GM23338 (cell line): ENCODE measurements around the gene PRPF4. TPM values are rescaled to one million over a fixed set of nuclear protein-coding genes. Genes with fewer than 3 reads are reported as not detected.

Experiments
- ATAC-seq: fragments of 200-7000 bp; cut with Tn5 transposase; 3 replicates; pipeline ENCODE4 v1.9.1; 2020
- DNase-seq: peaks from one replicate; pipeline ENCODE4 v3.0.0-alpha.2; 2015; ENCODE audit warnings: low spot score
- H2AFZ ChIP-seq: fragments of 200-600 bp; sonication (generic); 2 replicates; pipeline ENCODE4 v1.8.0; 2016; ENCODE audit warnings: antibody characterized with exemption, mild to moderate bottlenecking, moderate library complexity
- H3F3A ChIP-seq: fragments of 200-600 bp; sonication (generic); replicated peaks from 2 replicates; pipeline ENCODE4 v1.8.0; 2017; ENCODE audit warnings: antibody characterized with exemption, mixed run types, low read depth
- H3K27ac ChIP-seq: fragments of 200-600 bp; sonication (generic); 2 replicates; pipeline ENCODE4 v1.6.1; 2016; ENCODE audit warnings: low read depth
- H3K27me3 ChIP-seq: fragments of 200-600 bp; sonication (generic); 2 replicates; pipeline ENCODE4 v1.8.0; 2016; ENCODE audit warnings: mild to moderate bottlenecking, mixed run types, moderate library complexity; ENCODE audit not compliant: insufficient read depth
- H3K36me3 ChIP-seq: fragments of 200-600 bp; sonication (generic); 2 replicates; pipeline ENCODE4 v1.8.0; 2016; ENCODE audit warnings: mild to moderate bottlenecking; ENCODE audit not compliant: insufficient read depth
- H3K4me1 ChIP-seq: fragments of 200-600 bp; sonication (generic); 2 replicates; pipeline ENCODE4 v1.8.0; 2016; ENCODE audit warnings: mild to moderate bottlenecking, moderate library complexity; ENCODE audit not compliant: insufficient read depth
- H3K4me2 ChIP-seq: fragments of 200-600 bp; sonication (generic); 2 replicates; pipeline ENCODE4 v1.7.1; 2017; ENCODE audit warnings: mixed run types
- H3K4me3 ChIP-seq: fragments of 200-600 bp; sonication (generic); 2 replicates; pipeline ENCODE4 v1.6.1; 2016; ENCODE audit warnings: mixed run types
- H3K79me2 ChIP-seq: fragments of 200-600 bp; sonication (generic); replicated peaks from 2 replicates; pipeline ENCODE4 v1.8.0; 2017; ENCODE audit warnings: mild to moderate bottlenecking; ENCODE audit not compliant: insufficient read depth
- H3K9me2 ChIP-seq: fragments of 200-600 bp; sonication (generic); 2 replicates; pipeline ENCODE4 v1.8.0; 2017; ENCODE audit not compliant: insufficient read depth
- H4K20me1 ChIP-seq: fragments of 200-600 bp; sonication (generic); replicated peaks from 2 replicates; pipeline ENCODE4 v1.8.0; 2017; ENCODE audit warnings: mild to moderate bottlenecking; ENCODE audit not compliant: insufficient read depth
- H3K27ac Mint-ChIP-seq: 2 replicates; pipeline ENCODE4 v1.8.0; 2020; ENCODE audit warnings: inconsistent platforms, mild to moderate bottlenecking, moderate library complexity, mixed read lengths
- H3K27me3 Mint-ChIP-seq: 3 replicates; pipeline ENCODE4 v1.8.0; 2022; ENCODE audit warnings: low read depth, mild to moderate bottlenecking, moderate library complexity, mixed read lengths, inconsistent platforms; ENCODE audit not compliant: insufficient read depth, poor library complexity
- H3K36me3 Mint-ChIP-seq: 3 replicates; pipeline ENCODE4 v1.8.0; 2021; ENCODE audit warnings: low read depth, mild to moderate bottlenecking, inconsistent platforms, moderate library complexity, mixed read lengths
- H3K4me1 Mint-ChIP-seq: 3 replicates; pipeline ENCODE4 v1.8.0; 2020; ENCODE audit warnings: mild to moderate bottlenecking, inconsistent platforms, mixed read lengths
- H3K4me3 Mint-ChIP-seq: 3 replicates; pipeline ENCODE4 v1.8.0; 2021; ENCODE audit warnings: moderate library complexity, mild to moderate bottlenecking, inconsistent platforms, mixed read lengths
- H3K9me3 Mint-ChIP-seq: 3 replicates; pipeline ENCODE4 v1.8.0; 2020; ENCODE audit warnings: moderate library complexity, mild to moderate bottlenecking, inconsistent platforms, mixed read lengths
- CREB1 ChIP-seq: fragments of 250-450 bp; sonication (Bioruptor Pico); IDR thresholded peaks from 2 replicates; pipeline ENCODE4 v1.5.0; 2020; ENCODE audit warnings: low read depth, mild to moderate bottlenecking, moderate library complexity
- CTCF ChIP-seq, 2 experiments: fragments of 200-600 bp in 1 of 2; sonication (generic) in 1 of 2; conservative IDR thresholded peaks; 2 replicates each; pipeline versions ENCODE4 v1.5.1 to v1.6.1; 2016 to 2017; ENCODE audit warnings: antibody characterized with exemption in 2 of 2, low read depth in 2 of 2, mild to moderate bottlenecking in 2 of 2, moderate library complexity in 1 of 2
- ETS1 ChIP-seq: IDR thresholded peaks from 2 replicates; pipeline ENCODE4 v1.6.1; 2016; ENCODE audit warnings: antibody characterized with exemption
- EZH2 ChIP-seq: fragments of 200-600 bp; sonication (generic); IDR thresholded peaks from one replicate; pipeline ENCODE4 v1.8.0; 2017; ENCODE audit warnings: antibody characterized with exemption, mild to moderate bottlenecking, low read depth; ENCODE audit not compliant: unreplicated experiment
- EZH2phosphoT487 ChIP-seq: fragments of 200-600 bp; sonication (generic); IDR thresholded peaks from one replicate; pipeline ENCODE4 v1.8.1; 2018; ENCODE audit warnings: antibody characterized with exemption; ENCODE audit not compliant: unreplicated experiment
- JUNB ChIP-seq: IDR thresholded peaks from one replicate; pipeline ENCODE4 v1.6.1; 2016; ENCODE audit warnings: antibody characterized with exemption; ENCODE audit not compliant: unreplicated experiment
- NANOG ChIP-seq: IDR thresholded peaks from 2 replicates; pipeline ENCODE4 v1.6.1; 2016; ENCODE audit warnings: antibody characterized with exemption, borderline replicate concordance
- POLR2AphosphoS5 ChIP-seq: IDR thresholded peaks from 2 replicates; pipeline ENCODE4 v1.6.1; 2016; ENCODE audit warnings: antibody characterized with exemption, low read depth
- REST ChIP-seq: IDR thresholded peaks from one replicate; pipeline ENCODE4 v1.6.1; 2018; ENCODE audit warnings: antibody characterized with exemption; ENCODE audit not compliant: unreplicated experiment
- STAT1 ChIP-seq: IDR thresholded peaks from one replicate; pipeline ENCODE4 v1.6.1; 2016; ENCODE audit warnings: antibody characterized with exemption; ENCODE audit not compliant: unreplicated experiment
- ZNF114 ChIP-seq: fragments of 250-450 bp; sonication (Bioruptor Pico); IDR thresholded peaks from 2 replicates; pipeline ENCODE4 v1.5.0; 2020; ENCODE audit warnings: mild to moderate bottlenecking, moderate library complexity
- ZNF331 ChIP-seq: fragments of 250-450 bp; sonication (Bioruptor Pico); IDR thresholded peaks from 2 replicates; pipeline ENCODE4 v1.5.0; 2020; ENCODE audit warnings: low read depth, mild to moderate bottlenecking, moderate library complexity
- ZNF462 ChIP-seq: fragments of 250-450 bp; sonication (Bioruptor Pico); IDR thresholded peaks from 2 replicates; pipeline ENCODE4 v1.5.0; 2020; ENCODE audit warnings: mild to moderate bottlenecking, moderate library complexity
- polyA plus RNA-seq: library from polyadenylated mRNA; unstranded; fragments of >200 nt; fragmentation: Nextera tagmentation; extraction: Ambion mirVana; gene quantifications from 2 replicates; pipeline ENCODE4 v1.2.1, GENCODE V29; 2016
- total RNA-seq: library from RNA; depleted of rRNA; stranded (reverse); fragments of >200 nt; shearing (Covaris generic); gene quantifications from 2 replicates; pipeline ENCODE4 v1.2.3, GENCODE V29; 2014

PRPF4 gene
- total and polyA plus RNA-seq, 2 experiments from 2014 or later = 18.7 to 34.6 TPM

DNA sequence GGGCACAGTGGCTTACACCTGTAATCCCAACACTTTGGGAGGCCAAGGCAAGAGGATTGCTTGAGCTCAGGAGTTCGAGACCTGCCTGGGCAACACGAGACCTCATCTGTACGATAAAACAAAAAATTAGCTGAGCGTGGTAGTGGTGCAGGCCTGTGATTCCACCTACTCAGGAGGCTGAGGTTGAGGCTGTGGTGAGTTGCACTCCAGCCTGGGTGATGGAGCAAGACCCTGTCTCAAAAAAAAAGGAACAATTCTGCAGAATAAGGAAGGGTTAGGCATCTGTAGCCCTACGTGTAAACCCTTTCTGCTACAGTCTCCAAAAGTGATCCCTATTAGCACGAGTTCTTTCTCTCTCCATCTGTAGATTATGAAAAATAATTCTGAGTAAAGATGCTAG is 20.0 kb upstream of the PRPF4 start:
- Mint-ChIP-seq H3K4me1 (no peaks in the 10 kb centered on the region), H3K36me3 (peaks cover 17% of the 10 kb centered on the region), H3K9me3 (peaks cover 2% of the 10 kb centered on the region; the same call in 1 of the 3 replicates), H3K4me3 (no peak overlapping the region), H3K27me3 (no peaks in the 10 kb centered on the region), H3K27ac (no peak overlapping the region)
- H3K36me3 ChIP-seq = peaks cover 13% of the 10 kb centered on the region
- ATAC-seq (no peak), DNase-seq (no peak)
- no peak overlapping the region for H2AFZ ChIP-seq
- no peak overlapping the region for H3K4me2 ChIP-seq
- peaks cover 8% of the 10 kb centered on the region; the same call in 1 of the 2 replicates for H4K20me1 ChIP-seq
- no peaks in the 10 kb centered on the region for H3K27me3 ChIP-seq
- TF ChIP-seq ZNF462 (CRISPR knock-in tag) = no peak
- no peak for TF ChIP-seq EZH2
- TF ChIP-seq ETS1 = no peak
- no peak for TF ChIP-seq STAT1
- no peak for TF ChIP-seq ZNF114 (CRISPR knock-in tag)
- no peak for TF ChIP-seq CREB1 (CRISPR knock-in tag)
- TF ChIP-seq ZNF331 (CRISPR knock-in tag) = no peak
- TF ChIP-seq NANOG = no peak
- no peak for TF ChIP-seq CTCF (conservative IDR thresholded peaks at IDR 0.05; ENCODE audit: low read depth in 2 of 2)
- no peak for TF ChIP-seq EZH2phosphoT487
- no peak for TF ChIP-seq JUNB
- TF ChIP-seq POLR2AphosphoS5 = no peak
- no peak for TF ChIP-seq REST
- H3F3A ChIP-seq = no peaks in the 10 kb centered on the region
- H3K9me2 ChIP-seq = no peaks in the 10 kb centered on the region
- no peaks in the 10 kb centered on the region; the same call in 1 of the 2 replicates for H3K79me2 ChIP-seq
- H3K4me3 ChIP-seq = no peak overlapping the region
- no peaks in the 10 kb centered on the region for H3K4me1 ChIP-seq
- H3K27ac ChIP-seq = no peak overlapping the region
